OCI-M1 (cell line): Measurements from ENCODE around the gene SEC11C.
"Not testable (repeated sequence)": the region's sequence is repeated elsewhere in the genome, so short reads cannot be mapped to it uniquely, and the experiment has no call there.

Experiments used
- DNase-seq: peaks from one replicate; lab custom pipeline; 2025; lab: John Stamatoyannopoulos, UW

SEC11C gene

DNA sequence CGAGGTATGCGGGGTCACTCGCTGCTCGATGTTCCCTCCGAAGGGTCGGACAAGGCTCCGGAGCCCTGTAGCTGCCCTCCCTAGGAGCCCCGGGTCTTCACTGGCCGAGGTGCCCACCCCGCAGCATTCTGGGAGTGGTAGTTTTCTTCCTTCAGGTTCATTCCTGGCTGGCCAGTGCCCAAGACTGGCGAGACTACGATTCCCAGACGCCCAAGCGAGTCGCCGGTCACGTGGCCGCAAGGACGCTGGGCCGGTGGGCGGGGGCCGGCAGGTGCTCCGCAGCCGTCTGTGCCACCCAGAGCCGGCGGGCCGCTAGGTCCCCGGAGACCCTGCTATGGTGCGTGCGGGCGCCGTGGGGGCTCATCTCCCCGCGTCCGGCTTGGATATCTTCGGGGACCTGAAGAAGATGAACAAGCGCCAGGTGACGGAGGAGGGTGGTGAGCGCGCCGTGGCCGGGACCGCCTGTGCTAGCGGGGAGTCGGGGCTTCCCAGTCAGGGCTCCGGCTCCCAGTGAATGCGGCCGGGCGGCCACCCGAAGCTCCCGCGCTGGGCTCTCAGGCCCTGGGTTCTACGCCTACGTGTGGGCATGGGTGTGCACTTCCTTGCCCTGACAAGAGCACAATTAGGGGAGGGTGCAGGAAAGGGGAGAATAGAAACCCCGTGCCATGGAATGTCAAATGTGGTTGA lies at the start of gene SEC11C:
TSS of gene SEC11C (plus strand) at position 270 of the 687 bp plus-strand sequence. CDS start at position 335, 65 bp downstream.
- peak; percentile 96 for DNase-seq

DNA sequence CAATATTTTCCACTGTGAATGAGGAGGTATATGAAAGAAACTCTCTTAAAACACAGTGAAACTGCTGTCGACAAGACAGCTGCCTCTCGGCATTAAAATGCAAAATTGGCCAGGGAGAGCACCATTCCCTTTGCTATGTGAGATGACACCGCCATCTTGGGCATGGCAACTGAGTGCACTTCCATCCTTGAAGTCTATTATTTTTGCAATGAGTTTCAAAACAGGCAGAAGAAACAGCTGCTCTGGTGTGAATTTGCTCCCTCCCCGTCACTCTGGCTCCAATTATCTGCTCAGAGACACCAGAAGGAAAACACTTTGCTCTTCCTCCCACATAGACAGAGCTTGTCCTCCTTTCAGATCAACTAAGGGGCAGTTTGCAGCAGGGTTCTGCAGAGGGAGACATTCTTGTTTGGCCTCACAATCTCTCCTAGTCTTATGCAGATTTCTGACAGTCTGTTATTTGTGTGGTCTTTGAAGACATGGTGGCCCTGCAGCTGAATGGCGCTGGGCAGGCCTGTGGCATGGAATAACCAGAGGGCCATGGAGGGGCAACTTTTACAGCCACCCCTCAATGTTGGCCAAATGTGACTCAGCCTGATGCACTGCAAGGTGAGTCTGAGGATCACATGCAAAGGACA lies 48.6 kb upstream of the SEC11C start:
- no peak for DNase-seq

DNA sequence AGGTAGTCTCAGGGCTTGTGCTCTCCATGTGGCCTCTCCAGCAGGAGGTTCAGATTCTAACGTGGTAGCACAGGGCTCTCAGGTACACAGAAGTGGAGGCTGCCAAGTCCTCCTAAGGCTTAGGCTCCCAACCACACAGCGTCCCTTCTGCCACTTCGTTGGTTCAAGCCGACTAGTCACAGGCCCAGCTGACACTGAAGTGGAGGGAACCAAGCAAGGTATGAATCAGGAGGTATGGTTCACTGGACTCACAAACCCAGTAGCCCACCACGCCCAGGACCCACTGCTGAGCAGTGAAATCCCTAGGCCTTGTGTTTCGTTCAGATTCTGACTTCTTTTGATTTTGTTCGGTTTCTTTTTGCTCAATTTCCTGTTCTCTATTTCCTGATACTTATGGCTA lies 46.0 kb upstream of the SEC11C start:
- DNase-seq, result no peak

GRCh38 chr18:59094569-59094968 lies 45.1 kb upstream of the SEC11C start:
- no peak for DNase-seq

- DNase-seq, result no peak
Observed at GRCh38 chr18:59096098-59096789, 43.4 kb upstream of the SEC11C start.

DNA sequence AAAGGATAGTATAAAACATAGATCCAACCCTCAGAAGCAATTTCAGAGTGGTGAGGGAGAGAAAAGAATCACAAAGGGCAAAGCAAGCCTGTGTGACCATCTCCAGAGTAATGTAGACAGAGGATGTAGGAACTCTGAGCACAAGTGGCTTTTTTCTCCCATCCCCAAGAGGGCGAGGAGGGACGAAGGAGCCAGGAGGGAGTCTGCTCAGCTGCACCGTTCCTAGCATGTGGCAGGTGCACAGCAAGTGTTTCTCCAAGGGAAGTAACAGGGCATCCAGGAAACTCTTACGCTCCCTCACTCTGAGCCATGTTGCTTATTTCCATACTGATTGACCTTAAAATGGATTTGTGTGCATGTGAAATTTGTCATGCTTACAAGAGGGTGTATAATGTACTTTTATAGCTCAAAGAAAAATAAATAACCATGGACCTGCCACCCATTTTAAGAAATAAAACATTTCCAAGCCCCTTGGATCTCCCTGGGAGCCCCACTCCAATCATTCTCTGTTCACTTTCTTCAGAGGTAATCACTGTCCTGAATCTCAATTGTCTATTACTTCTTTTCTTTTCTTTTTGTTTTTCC lies 37.8 kb upstream of the SEC11C start:
- DNase-seq, result no peak

GRCh38 chr18:59109375-59109774 lies 30.3 kb upstream of the SEC11C start:
- no peak for DNase-seq

DNA sequence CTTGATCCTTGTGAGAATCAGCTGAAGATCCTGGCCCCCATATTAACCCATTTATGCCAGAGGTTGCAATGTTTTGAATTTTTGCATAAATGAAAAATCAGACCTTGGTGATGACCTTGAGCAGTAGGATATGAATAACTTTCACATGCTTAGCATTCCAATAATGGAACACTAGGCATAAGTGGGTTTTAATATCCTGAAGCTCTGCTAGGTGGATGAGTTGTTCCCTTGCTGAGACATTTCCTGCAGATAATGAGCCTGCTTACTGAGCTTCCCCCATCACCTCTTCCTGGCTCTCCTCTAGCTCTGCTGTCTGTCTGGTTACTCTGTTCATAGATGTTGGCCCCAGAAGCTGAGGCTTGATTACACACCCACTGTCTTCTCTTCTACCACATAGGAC lies 25.5 kb upstream of the SEC11C start:
- no peak for DNase-seq

GRCh38 chr18:59123588-59124369 lies 15.9 kb upstream of the SEC11C start:
- DNase-seq, result no peak

GRCh38 chr18:59124370-59124704 lies 15.3 kb upstream of the SEC11C start:
- no peak for DNase-seq

GRCh38 chr18:59127047-59127446 lies 12.6 kb upstream of the SEC11C start:
- DNase-seq, result no peak

GRCh38 chr18:59129951-59130703 lies 9.6 kb upstream of the SEC11C start:
- no peak for DNase-seq

DNA sequence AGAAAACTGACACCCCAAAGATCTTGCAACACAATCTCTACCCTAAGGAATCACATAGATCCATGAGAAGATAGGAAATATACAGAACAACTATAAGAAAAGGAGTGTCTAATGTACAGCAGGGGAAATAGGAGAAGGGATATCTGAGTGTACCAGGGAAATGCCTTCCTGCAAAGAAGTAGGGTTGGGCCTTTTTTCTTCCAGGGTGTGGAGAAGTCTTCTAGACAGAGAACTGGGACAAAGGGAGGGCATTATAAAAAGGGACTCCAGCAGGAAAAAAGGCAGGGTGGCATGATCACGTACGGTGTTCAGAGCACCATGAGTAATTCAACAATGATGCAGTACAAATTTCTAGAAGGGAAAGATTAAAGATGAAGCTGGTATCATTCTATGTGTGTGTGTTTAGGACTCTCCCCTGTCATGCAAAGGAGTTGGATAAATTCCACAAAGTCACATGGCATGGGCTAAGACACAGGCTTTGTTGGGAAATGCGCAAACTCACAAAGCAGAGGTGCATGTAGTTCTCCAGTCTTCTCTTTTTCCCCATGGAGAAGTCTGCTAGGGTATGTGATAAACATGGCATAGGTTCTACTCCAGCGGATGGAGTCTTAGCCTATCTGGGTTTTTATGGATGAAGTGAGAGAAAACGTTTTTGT lies 6.7 kb upstream of the SEC11C start:
- DNase-seq, result no peak

GRCh38 chr18:59139291-59139614 lies 431 bp upstream of the SEC11C start:
- DNase-seq, result peak; percentile 96

GRCh38 chr18:59140302-59140885 lies 710 bp downstream of the SEC11C start:
- peak; percentile 51 for DNase-seq

GRCh38 chr18:59141294-59142068 lies 1.8 kb downstream of the SEC11C start:
- no peak for DNase-seq

GRCh38 chr18:59142274-59142673 lies 2.6 kb downstream of the SEC11C start:
- DNase-seq, result no peak

DNA sequence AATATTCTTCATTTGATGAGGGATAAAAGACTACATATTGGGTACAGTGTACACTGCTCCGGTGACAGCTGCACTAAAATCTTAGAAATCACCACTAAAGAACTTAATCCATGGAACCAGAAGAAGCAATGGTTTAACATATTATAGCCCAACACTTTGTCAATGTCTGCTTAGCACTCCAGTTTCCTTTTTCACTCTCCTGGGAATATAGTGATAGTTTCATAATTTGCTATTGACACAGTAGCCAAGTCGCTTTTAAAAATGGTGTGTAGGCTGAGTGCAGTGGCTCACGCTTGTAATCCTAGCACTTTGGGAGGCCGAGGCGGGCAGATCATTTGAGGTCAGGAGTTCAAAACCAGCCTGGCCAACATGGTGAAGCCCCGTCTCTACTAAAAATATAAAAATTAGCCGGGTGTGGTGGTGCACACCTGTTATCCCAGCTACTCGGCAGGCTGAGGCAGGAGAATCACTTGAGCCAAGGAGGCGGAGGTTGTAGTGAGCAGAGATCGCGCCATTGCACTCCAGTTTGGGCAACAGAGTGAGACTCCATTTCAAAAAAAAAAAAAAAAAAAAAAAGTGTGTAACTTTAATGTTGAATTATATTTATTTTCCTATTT lies 3.2 kb downstream of the SEC11C start:
- not testable (repeated sequence) for DNase-seq

DNA sequence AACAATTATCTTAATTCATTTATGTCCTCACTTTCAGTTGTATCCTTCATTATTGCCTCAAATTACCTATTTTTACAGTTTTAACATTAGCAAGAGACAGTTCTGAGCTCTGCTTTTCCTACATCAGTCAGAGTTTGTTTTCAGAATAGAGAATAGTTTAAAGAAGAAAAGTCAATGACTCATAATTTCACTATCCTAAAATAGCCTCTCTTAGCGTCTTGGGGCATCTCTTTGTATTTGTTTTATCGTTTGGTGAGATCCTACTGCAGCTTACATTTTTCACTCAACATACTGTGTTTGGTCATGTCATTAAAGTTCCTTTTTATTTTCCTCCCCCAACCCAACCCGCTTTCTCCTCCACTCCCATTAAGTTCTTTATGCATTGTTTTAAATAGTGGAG lies 3.8 kb downstream of the SEC11C start:
- DNase-seq, result no peak
